T-helper 2 cell treated with Interferon-gamma antibody and Interleukin-4, amounts not matched to agents 100 ng/mL and 5 ng/mL, for 36 hours (primary cell): Measurements from ENCODE around the gene CNGA1. TPM values are rescaled to one million over a fixed set of nuclear protein-coding genes. Genes with fewer than 3 reads are reported as not detected.

Experiments
- intact Hi-C: fragments of 100-400 bp; cut with micrococcal nuclease; formaldehyde crosslinking; loops from one replicate; pipeline ENCODE4 v1.15.1; 2023
- total RNA-seq: library from RNA; stranded (reverse); gene quantifications from 2 replicates; pipeline ENCODE4 v1.2.3, GENCODE V29; 2022

CNGA1 gene
- not detected in 2 replicates for total RNA-seq

GRCh38 chr4:48016141-48017107 lies at the start of gene CNGA1, which contains the start of gene NIPAL1:
CNGA1 (minus strand) TSS chr4:48016681; CDS start chr4:47952689, 63,992 bp downstream.
NIPAL1 (plus strand) TSS chr4:48016772; CDS start chr4:48016840, 68 bp downstream.
- intact Hi-C loops, result no loop called here

- intact Hi-C loops, result no loop called here
Measured at GRCh38 chr4:48065587-48066052, 49.1 kb upstream of the CNGA1 start.

GRCh38 chr4:48064349-48064748 lies 47.9 kb upstream of the CNGA1 start:
- intact Hi-C loops, result no loop called here

- intact Hi-C loops, result no loop called here
Measured at GRCh38 chr4:48058617-48059530, 42.4 kb upstream of the CNGA1 start.

- intact Hi-C loops, result no loop called here
Measured at GRCh38 chr4:48051078-48051477, 34.6 kb upstream of the CNGA1 start.

GRCh38 chr4:48049483-48049882 lies 33.0 kb upstream of the CNGA1 start:
- intact Hi-C loops, result loop anchor here (5.0 to 10.0 kb wide), 2 partner anchors 78 to 215 kb away; partner anchors contain the start of gene TEC

- intact Hi-C loops, result loop anchor here (5.0 to 10.0 kb wide), 2 partner anchors 79 to 217 kb away; partner anchors contain the start of gene TEC
Measured at GRCh38 chr4:48047896-48048295, 31.4 kb upstream of the CNGA1 start.

GRCh38 chr4:48047421-48047844 lies 31.0 kb upstream of the CNGA1 start:
- intact Hi-C loops, result loop anchor here (5.0 to 10.0 kb wide), 2 partner anchors 80 to 217 kb away; partner anchors contain the start of gene TEC

GRCh38 chr4:48046059-48046458 lies 29.6 kb upstream of the CNGA1 start:
- intact Hi-C loops, result loop anchor here (5.0 to 10.0 kb wide), 2 partner anchors 81 to 219 kb away; partner anchors contain the start of gene TEC

- intact Hi-C loops, result loop anchor here (10.0 kb wide), 1 partner anchor 221 kb away; the partner anchor contains the start of gene TEC
Measured at GRCh38 chr4:48044298-48044697, 27.8 kb upstream of the CNGA1 start.

- intact Hi-C loops, result loop anchor here (10.0 kb wide), 1 partner anchor 221 kb away; the partner anchor contains the start of gene TEC
Measured at GRCh38 chr4:48043504-48043903, 27.0 kb upstream of the CNGA1 start.

GRCh38 chr4:48042979-48043461 lies 26.5 kb upstream of the CNGA1 start:
- intact Hi-C loops, result loop anchor here (10.0 kb wide), 1 partner anchor 222 kb away; the partner anchor contains the start of gene TEC

- intact Hi-C loops, result loop anchor here (10.0 kb wide), 1 partner anchor 223 kb away; the partner anchor contains the start of gene TEC
Measured at GRCh38 chr4:48041535-48042137, 25.2 kb upstream of the CNGA1 start.

- intact Hi-C loops, result no loop called here
Measured at GRCh38 chr4:48039561-48039960, 23.1 kb upstream of the CNGA1 start.

- intact Hi-C loops, result no loop called here
Measured at GRCh38 chr4:48038666-48039065, 22.2 kb upstream of the CNGA1 start.

- intact Hi-C loops, result no loop called here
Measured at GRCh38 chr4:48037117-48037462, 20.6 kb upstream of the CNGA1 start.

- intact Hi-C loops, result no loop called here
Measured at GRCh38 chr4:48035952-48036351, 19.5 kb upstream of the CNGA1 start.

GRCh38 chr4:48033825-48034413 lies 17.4 kb upstream of the CNGA1 start:
- intact Hi-C loops, result loop anchor here (1.0 kb wide), 2 partner anchors 53 to 107 kb away; no protein-coding TSS in a partner anchor

- intact Hi-C loops, result no loop called here
Measured at GRCh38 chr4:48033412-48033811, 16.9 kb upstream of the CNGA1 start.

- intact Hi-C loops, result no loop called here
Measured at GRCh38 chr4:48032721-48033120, 16.2 kb upstream of the CNGA1 start.
